OCI-M2 (cell line): ENCODE data around the gene BRINP2.

Source experiments
- DNase-seq: peaks from one replicate; lab custom pipeline; 2025; ENCODE audit not compliant: unreplicated experiment; lab: John Stamatoyannopoulos, UW

The BRINP2 gene

GRCh38 chr1:177170756-177171535, at the start of gene BRINP2:
TSS of gene BRINP2 (plus strand) at chr1:177170958. CDS start at chr1:177229877, 58,919 bp downstream.
- DNase-seq: no peak

- no peak for DNase-seq
These were observed 48.1 kb upstream of the BRINP2 start for GRCh38 chr1:177122461-177123251.

- no peak for DNase-seq
These were observed 46.0 kb upstream of the BRINP2 start for GRCh38 chr1:177124577-177125278.

GRCh38 chr1:177126267-177126666, 44.5 kb upstream of the BRINP2 start:
- DNase-seq: no peak

GRCh38 chr1:177128665-177129281, 42.0 kb upstream of the BRINP2 start:
- no peak for DNase-seq

- no peak for DNase-seq
These were observed 40.3 kb upstream of the BRINP2 start for GRCh38 chr1:177130451-177130945.

- no peak for DNase-seq
These were observed 39.0 kb upstream of the BRINP2 start for GRCh38 chr1:177131723-177132122.

- no peak for DNase-seq
These were observed 38.6 kb upstream of the BRINP2 start for GRCh38 chr1:177132141-177132540.

GRCh38 chr1:177133977-177134538, 36.7 kb upstream of the BRINP2 start:
- no peak for DNase-seq

- DNase-seq: no peak
These were observed 35.5 kb upstream of the BRINP2 start for GRCh38 chr1:177135250-177135649.

- no peak for DNase-seq
These were observed 32.9 kb upstream of the BRINP2 start for GRCh38 chr1:177137814-177138213.

GRCh38 chr1:177138347-177138746, 32.4 kb upstream of the BRINP2 start:
- DNase-seq: no peak

- DNase-seq: no peak
These were observed 28.7 kb upstream of the BRINP2 start for GRCh38 chr1:177142010-177142409.

GRCh38 chr1:177142791-177143271, 27.9 kb upstream of the BRINP2 start:
- DNase-seq: no peak

- DNase-seq: no peak
These were observed 25.4 kb upstream of the BRINP2 start for GRCh38 chr1:177145106-177146070.

- no peak for DNase-seq
These were observed 24.3 kb upstream of the BRINP2 start for GRCh38 chr1:177146499-177146898.

GRCh38 chr1:177162243-177162642, 8.5 kb upstream of the BRINP2 start:
- DNase-seq: no peak

- DNase-seq: no peak
These were observed 6.8 kb upstream of the BRINP2 start for GRCh38 chr1:177163844-177164379.
